GM21619 (cell line): Measurements from ENCODE around the gene RFX8.
A peak's percentile ranks its signal among the peaks of the same experiment; 100 is the strongest.

Experiments used
- ATAC-seq: cut with Tn5 transposase; IDR thresholded peaks from one replicate; pipeline ENCODE4 v1.9.1; 2021; ENCODE audit not compliant: unreplicated experiment

Gene RFX8

DNA sequence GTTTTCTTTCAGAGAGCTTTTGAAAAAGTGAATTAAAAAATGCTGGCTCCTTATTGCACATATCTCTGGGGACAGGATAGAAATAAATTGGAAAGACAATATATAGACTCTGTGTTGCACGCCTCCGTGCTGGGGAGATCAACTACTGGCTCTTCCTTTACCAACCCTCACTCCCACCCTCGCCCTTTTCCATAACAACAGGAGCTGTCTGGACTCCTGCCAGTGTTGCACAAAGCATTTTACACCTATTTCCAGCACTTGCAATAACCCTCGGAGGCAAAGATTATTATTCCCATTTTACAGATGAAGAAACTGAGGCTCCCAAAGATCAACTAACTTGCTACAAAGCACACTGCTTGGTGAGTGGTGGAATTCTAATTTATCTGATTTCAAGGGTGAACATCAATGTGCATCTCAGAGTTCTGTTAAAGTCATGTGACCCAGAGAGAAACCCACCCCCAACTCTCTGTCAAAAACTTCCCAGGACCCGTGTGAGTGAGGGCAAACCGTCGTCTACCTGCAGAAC is 91.8 kb downstream of the RFX8 start:
- no peak for ATAC-seq

GRCh38 chr2:101382442-101382841 is 92.5 kb downstream of the RFX8 start:
- no peak for ATAC-seq

DNA sequence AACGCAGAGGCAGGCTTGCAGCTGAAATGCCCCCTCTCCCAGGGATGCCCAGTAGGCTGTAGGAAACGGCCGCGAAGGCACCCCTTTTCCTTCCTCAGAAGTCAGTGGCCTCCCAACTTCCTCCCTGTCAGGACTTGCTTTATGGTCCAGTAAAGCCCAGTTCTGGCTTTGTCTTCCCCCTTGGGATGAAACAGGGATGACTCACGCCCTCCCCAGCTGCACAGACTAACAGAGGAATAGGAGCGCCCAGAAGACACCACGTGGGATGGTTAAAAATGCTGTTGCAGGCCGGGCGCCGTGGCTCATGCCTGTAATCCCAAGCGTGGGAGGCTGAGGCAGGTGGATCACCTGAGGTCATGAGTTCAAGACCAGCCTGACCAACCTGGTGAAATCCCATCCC is 94.5 kb downstream of the RFX8 start:
- ATAC-seq, result no peak

DNA sequence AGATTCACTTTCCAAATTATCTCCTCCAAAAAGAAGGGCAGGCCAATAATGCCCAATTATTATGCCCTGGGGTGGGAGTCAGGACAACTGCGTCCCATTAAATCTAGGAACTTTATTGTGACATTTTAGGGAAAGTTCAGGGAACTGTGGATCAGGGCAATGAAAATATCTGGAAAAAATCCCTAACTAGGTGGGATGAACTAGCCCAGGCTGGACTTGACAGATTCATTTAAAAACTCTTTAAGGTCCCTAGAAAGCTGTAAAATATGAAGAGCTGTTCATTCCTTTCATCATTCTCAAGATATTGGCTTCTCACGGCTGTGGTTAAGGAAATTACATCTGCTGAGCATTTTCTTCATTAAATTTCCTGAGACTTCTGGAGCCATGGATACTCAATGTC is 95.8 kb downstream of the RFX8 start:
- ATAC-seq, result no peak

- ATAC-seq, result no peak
Observed at GRCh38 chr2:101375653-101376052, 99.3 kb downstream of the RFX8 start.

DNA sequence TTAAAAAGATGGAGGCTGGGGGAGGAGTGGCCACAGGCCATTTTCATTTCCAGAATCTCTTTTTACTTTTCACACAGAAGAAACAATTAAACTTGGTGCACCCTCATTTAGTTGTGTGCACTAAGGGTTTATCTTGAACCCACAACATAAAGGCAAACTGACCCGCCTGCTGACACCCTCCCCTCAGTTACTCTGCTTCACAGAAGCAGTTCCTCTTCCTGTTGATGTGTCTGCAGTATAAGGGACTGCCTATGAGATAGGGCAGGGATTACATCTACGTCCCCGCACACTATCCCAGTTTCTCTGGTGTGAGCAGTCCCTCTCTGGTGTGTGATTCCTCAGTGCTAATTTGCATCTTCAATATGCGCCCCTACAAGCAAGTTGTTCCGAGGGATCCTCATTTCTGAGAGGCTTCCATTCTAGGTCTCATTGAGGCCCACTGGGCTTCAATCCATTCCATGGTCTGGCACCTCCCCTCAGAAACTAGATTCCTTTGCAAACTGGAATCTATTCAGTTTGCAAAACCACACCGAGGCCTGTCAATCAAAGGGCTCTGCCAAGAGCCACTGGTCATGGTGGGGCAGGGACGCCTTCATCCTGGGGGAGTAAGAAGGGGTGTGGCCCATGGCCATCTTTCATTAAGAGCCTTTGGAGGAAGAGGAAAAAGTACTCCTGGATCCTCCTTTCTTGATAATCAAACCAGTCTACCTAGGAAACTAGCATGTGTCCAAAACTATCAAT is 99.9 kb downstream of the RFX8 start:
- ATAC-seq, result no peak

- no peak for ATAC-seq
Observed at GRCh38 chr2:101372792-101373191, 102.1 kb downstream of the RFX8 start.

- no peak for ATAC-seq
Observed at GRCh38 chr2:101371636-101372035, 103.3 kb downstream of the RFX8 start.

DNA sequence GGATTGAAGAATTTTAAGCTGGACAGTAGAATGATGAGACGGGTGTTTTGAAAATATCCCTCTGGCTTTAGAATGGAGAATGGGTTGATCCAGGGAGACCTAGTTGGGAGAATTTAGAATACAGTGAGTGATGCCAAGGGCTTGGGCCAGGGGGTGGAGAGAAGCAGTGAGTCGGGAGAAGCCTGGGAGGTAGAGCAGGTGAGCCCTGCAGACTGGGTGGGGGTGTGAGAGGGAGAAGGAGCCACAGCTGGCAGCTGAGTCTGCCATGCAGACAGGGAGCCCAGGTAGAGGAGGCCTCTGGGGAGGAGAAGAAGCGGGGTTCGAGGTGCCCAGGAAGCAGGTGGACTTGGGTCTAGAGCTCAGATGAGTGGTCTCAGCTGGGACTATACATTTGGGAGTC is 105.8 kb downstream of the RFX8 start:
- no peak for ATAC-seq

- ATAC-seq, result no peak
Observed at GRCh38 chr2:101368376-101368775, 106.5 kb downstream of the RFX8 start.

- no peak for ATAC-seq
Observed at GRCh38 chr2:101367508-101367907, 107.4 kb downstream of the RFX8 start.

GRCh38 chr2:101364878-101365277 is 110.0 kb downstream of the RFX8 start:
- ATAC-seq, result no peak

DNA sequence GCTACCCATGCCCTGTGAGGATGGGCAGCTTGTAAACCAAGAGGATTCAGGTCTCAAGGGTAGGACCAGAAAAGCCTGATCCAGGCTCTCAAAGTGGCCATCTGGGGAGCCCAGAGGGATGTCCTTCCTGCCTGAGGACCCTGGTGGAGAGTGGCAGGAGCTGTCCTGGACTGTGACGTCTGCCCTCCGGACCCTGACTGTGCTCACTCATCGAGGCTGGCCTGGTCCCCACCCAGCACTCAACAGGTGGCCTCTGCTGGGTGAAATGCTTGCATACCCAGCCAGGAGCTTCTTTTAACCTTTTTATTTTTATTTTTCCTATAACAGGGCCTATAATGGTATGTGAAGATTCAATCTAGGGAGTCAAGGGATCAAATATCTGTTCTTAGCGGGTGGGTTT is 112.1 kb downstream of the RFX8 start:
- ATAC-seq, result no peak

GRCh38 chr2:101362316-101362715 is 112.6 kb downstream of the RFX8 start:
- ATAC-seq, result no peak

GRCh38 chr2:101361522-101361921 is 113.4 kb downstream of the RFX8 start:
- peak; percentile 53 for ATAC-seq

DNA sequence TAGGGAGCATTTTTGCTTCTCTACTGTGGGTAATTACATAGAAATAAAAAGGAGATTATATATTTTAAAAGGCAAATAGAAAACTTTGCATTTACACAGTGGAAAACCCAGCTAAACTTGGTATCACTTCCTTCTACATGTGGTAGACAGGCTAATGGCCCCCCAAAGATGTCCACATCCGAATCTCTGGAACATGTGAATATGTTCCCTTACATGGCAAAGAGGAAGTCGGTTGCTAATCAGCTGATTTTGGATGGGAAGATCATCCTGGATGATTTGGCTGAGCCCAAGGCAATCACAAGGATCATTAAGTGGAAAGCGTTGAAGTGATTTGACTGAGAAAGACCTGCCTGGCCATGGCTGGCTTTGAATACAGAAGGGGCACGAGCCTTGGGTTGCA is 113.8 kb downstream of the RFX8 start:
- ATAC-seq, result no peak

- no peak for ATAC-seq
Observed at GRCh38 chr2:101360232-101360631, 114.7 kb downstream of the RFX8 start.

DNA sequence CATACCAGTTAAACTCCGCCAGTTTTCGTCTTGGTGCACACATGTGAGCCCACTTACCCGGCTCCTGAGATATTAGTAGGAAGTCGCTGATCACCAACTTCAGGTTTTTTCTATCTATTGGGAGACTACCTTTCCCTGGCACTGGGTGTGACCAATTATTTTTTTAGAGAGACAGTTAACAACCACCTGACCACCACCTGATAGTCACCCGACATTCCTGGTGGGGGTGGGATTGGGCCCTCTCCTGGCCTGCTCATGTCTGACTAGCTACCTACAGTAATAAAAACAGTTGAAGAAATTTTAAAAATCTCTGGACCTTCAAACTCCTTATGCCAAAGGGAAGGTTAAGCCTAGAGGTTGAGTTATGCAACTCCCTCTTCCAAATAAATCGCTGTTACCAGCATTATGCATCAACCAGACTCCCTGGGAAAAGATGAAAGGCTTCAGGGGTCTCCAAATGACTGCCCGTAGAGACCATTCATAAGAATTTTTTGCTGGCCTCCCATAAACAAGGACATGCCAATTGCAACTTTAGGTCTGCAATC is 115.4 kb downstream of the RFX8 start:
- ATAC-seq, result no peak

DNA sequence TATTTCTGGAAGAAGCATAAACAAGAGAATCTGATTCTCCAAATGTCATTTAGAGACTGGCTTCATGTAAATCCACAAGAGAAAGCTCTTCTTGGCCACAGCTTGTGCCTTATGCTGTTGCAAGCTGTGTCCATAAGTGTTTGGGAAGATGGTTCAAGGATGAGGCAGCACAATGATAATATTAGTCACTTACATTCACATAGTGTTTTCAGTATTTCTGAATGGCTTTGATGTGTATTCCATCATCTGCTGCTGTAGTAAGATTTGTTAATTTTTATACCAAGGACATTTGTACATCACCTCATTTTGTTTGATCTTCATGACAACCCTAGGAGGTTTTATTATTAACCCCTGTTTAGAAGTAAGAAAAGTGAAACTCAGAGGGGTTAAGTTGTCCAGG is 117.5 kb downstream of the RFX8 start:
- no peak for ATAC-seq

GRCh38 chr2:101356521-101356920 is 118.4 kb downstream of the RFX8 start:
- no peak for ATAC-seq

- no peak for ATAC-seq
Observed at GRCh38 chr2:101356055-101356454, 118.9 kb downstream of the RFX8 start.

DNA sequence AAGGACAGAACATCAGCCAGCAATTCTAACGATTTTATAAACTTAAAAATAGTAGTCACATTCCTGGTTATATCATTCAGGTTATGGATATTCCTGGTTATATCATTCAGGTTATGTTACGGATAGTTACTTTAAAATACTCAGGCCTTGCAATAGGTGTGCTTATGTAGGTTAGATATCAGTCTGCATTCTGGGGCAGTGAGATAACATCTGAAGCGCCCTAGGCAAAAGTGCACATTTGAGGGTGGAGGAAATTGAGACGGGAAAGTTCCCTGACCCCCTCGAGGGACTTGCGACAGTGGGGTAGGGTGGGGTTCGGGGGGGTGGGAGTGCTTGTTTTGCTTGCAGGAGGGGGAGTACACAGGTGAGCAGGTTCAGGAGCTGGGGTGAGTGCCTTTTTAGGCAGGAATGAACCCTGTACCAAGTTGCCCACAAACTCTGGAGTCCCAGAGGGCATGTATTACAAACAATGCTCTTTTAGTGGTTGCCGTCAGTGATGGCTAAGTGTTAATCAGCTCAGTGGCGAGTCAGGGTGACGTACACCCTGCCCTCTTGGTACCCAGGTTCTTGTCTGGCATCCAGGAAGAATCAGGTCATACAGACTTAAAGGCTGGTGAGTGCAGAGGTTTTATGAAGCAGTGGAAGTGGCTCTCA is 119.4 kb downstream of the RFX8 start:
- no peak for ATAC-seq
